Measurements from ENCODE around the gene SLC33A1. TPM values are rescaled to one million over a fixed set of nuclear protein-coding genes. Genes with fewer than 3 reads are reported as not detected.

The SLC33A1 gene
- total and polyA plus RNA-seq, 2 of the 13 experiments (the other 11 are each of a cell fraction or from before 2014, with no cell fraction given) = 20.0 to 32.1 TPM

DNA sequence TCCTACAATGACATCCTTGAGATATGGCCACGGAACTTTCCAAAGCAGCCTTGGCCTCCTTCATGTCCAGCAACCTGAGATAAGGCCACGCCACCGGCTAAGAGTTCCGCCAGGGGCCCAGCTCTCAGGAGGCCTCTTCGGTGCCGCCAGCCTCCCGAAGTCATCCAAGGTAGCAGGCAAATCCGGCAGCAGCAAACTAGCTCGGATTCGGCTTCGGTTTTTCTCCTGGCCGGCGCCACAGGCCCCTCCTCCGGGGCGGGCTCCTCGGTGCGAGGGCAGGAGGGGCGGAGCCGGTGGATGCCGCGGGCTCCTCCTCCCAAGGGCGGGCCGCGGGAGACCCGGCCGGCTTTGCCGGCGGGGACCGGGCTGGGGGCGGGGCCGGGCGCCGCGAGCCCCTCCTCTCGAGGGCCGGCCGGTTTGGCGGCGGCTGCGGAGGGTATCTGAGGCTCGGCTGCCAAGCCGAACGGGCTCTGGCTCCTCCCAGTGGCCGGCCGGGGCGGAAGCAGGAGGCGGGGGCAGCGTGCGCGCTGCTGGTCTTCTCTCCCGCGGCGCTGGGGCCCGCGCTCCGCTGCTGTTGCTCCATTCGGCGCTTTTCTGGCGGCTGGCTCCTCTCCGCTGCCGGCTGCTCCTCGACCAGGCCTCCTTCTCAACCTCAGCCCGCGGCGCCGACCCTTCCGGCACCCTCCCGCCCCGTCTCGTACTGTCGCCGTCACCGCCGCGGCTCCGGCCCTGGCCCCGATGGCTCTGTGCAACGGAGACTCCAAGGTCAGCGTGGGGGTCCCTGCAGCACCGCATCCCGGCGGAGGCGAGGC is 16.1 kb upstream of the SLC33A1 start, which contains the start of gene GMPS (continued):
- TF ChIP-seq ZNF569 (CRISPR knock-in tag; IDR thresholded peaks at IDR 0.05; ENCODE audit: borderline replicate concordance) (no peak), MATR3 (CRISPR knock-in tag; IDR thresholded peaks at IDR 0.05) (no peak), TBX2 (CRISPR knock-in tag; IDR thresholded peaks at IDR 0.05; ENCODE audit: borderline replicate concordance) (no peak; the same call in 1 of the 2 replicates), ZNF766 (CRISPR knock-in tag; IDR thresholded peaks at IDR 0.05; ENCODE audit: borderline replicate concordance) (no peak), MIER2 (CRISPR knock-in tag; IDR thresholded peaks at IDR 0.05) (no peak), BCL6 (CRISPR knock-in tag; IDR thresholded peaks at IDR 0.05) (no peak), TAF1 (CRISPR knock-in tag; IDR thresholded peaks at IDR 0.05) (peak; percentile 85), ZNF614 (CRISPR knock-in tag; IDR thresholded peaks at IDR 0.05; ENCODE audit: borderline replicate concordance) (no peak), RXRB (CRISPR knock-in tag; IDR thresholded peaks at IDR 0.05; ENCODE audit: borderline replicate concordance) (no peak; the same call in 1 of the 2 replicates), TBL1XR1 (IDR thresholded peaks at IDR 0.05; ENCODE audit: borderline replicate concordance, low read length, partially characterized antibody) (no peak), GTF3A (CRISPR knock-in tag; conservative IDR thresholded peaks at IDR 0.05) (no peak), ETV5 (CRISPR knock-in tag; IDR thresholded peaks at IDR 0.05; ENCODE audit: borderline replicate concordance) (peak; percentile 75; the same call in 1 of the 2 replicates), RFX3 (CRISPR knock-in tag; IDR thresholded peaks at IDR 0.05) (no peak), ZC3H13 (CRISPR knock-in tag; IDR thresholded peaks at IDR 0.05) (0 out of 2 replicates have a peak, but pooled peaks have one; percentile 42), YEATS4 (CRISPR knock-in tag; IDR thresholded peaks at IDR 0.05; ENCODE audit: borderline replicate concordance) (no peak), TCF7 (IDR thresholded peaks at IDR 0.05; ENCODE audit: low read depth) (no peak), NFRKB (IDR thresholded peaks at IDR 0.05) (no peak), NKX3-1 (CRISPR knock-in tag; IDR thresholded peaks at IDR 0.05) (no peak)
- TF ChIP-seq, protein P1, sequence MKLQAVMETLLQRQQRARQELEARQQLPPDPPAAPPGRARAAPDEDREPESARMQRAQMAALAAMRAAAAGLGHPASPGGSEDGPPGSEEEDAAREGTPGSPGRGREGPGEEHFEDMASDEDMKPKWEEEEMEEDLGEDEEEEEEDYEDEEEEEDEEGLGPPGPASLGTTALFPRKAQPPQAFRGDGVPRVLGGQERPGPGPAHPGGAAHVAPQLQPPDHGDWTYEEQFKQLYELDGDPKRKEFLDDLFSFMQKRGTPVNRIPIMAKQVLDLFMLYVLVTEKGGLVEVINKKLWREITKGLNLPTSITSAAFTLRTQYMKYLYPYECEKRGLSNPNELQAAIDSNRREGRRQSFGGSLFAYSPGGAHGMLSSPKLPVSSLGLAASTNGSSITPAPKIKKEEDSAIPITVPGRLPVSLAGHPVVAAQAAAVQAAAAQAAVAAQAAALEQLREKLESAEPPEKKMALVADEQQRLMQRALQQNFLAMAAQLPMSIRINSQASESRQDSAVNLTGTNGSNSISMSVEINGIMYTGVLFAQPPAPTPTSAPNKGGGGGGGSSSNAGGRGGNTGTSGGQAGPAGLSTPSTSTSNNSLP (IDR thresholded peaks at IDR 0.05; ENCODE audit: low read depth, low read length) = no peak
- TF ChIP-seq, protein P2, sequence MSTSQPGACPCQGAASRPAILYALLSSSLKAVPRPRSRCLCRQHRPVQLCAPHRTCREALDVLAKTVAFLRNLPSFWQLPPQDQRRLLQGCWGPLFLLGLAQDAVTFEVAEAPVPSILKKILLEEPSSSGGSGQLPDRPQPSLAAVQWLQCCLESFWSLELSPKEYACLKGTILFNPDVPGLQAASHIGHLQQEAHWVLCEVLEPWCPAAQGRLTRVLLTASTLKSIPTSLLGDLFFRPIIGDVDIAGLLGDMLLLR (CRISPR knock-in tag; IDR thresholded peaks at IDR 0.05) = 0 out of 2 replicates have a peak, but pooled peaks have one; percentile 2
- TF ChIP-seq, protein P3, sequence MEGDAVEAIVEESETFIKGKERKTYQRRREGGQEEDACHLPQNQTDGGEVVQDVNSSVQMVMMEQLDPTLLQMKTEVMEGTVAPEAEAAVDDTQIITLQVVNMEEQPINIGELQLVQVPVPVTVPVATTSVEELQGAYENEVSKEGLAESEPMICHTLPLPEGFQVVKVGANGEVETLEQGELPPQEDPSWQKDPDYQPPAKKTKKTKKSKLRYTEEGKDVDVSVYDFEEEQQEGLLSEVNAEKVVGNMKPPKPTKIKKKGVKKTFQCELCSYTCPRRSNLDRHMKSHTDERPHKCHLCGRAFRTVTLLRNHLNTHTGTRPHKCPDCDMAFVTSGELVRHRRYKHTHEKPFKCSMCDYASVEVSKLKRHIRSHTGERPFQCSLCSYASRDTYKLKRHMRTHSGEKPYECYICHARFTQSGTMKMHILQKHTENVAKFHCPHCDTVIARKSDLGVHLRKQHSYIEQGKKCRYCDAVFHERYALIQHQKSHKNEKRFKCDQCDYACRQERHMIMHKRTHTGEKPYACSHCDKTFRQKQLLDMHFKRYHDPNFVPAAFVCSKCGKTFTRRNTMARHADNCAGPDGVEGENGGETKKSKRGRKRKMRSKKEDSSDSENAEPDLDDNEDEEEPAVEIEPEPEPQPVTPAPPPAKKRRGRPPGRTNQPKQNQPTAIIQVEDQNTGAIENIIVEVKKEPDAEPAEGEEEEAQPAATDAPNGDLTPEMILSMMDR (CRISPR knock-in tag; IDR thresholded peaks at IDR 0.05) = peak; percentile 85
- TF ChIP-seq, protein P4, sequence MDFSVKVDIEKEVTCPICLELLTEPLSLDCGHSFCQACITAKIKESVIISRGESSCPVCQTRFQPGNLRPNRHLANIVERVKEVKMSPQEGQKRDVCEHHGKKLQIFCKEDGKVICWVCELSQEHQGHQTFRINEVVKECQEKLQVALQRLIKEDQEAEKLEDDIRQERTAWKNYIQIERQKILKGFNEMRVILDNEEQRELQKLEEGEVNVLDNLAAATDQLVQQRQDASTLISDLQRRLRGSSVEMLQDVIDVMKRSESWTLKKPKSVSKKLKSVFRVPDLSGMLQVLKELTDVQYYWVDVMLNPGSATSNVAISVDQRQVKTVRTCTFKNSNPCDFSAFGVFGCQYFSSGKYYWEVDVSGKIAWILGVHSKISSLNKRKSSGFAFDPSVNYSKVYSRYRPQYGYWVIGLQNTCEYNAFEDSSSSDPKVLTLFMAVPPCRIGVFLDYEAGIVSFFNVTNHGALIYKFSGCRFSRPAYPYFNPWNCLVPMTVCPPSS (IDR thresholded peaks at IDR 0.05) = no peak
- TF ChIP-seq, protein P5, sequence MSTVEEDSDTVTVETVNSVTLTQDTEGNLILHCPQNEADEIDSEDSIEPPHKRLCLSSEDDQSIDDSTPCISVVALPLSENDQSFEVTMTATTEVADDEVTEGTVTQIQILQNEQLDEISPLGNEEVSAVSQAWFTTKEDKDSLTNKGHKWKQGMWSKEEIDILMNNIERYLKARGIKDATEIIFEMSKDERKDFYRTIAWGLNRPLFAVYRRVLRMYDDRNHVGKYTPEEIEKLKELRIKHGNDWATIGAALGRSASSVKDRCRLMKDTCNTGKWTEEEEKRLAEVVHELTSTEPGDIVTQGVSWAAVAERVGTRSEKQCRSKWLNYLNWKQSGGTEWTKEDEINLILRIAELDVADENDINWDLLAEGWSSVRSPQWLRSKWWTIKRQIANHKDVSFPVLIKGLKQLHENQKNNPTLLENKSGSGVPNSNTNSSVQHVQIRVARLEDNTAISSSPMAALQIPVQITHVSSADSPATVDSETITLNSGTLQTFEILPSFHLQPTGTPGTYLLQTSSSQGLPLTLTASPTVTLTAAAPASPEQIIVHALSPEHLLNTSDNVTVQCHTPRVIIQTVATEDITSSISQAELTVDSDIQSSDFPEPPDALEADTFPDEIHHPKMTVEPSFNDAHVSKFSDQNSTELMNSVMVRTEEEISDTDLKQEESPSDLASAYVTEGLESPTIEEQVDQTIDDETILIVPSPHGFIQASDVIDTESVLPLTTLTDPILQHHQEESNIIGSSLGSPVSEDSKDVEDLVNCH (CRISPR knock-in tag; IDR thresholded peaks at IDR 0.05) = no peak
